Measurements from ENCODE around the gene CHST8.
"Not testable (repeated sequence)": the region's sequence is repeated elsewhere in the genome, so short reads cannot be mapped to it uniquely, and the experiment has no call there.

CHST8 gene

GRCh38 chr19:33690378-33691029 is 68.8 kb downstream of the CHST8 start:
- DNase-seq (ENCODE audit: low read depth): no peak

DNA sequence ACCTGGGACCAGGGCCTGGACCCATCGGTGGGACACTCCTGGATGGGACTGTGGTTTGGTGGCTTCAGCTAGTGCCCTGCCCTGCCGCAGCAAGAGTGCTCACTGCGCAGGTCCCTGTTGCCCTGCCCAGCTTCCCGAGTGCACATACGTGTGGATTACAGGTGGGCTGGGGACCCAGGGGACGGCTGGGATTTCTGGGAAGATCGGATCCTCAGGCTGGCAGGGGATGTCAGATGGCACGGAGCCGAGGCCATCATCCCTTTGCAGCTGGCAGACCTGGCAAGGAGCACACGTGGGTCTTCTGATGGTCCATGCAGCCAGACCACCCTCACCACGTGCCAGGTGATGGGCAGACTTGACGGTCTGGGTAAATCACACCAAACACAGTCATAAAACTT is 69.3 kb downstream of the CHST8 start:
- DNase-seq (ENCODE audit: low read depth): no peak

DNA sequence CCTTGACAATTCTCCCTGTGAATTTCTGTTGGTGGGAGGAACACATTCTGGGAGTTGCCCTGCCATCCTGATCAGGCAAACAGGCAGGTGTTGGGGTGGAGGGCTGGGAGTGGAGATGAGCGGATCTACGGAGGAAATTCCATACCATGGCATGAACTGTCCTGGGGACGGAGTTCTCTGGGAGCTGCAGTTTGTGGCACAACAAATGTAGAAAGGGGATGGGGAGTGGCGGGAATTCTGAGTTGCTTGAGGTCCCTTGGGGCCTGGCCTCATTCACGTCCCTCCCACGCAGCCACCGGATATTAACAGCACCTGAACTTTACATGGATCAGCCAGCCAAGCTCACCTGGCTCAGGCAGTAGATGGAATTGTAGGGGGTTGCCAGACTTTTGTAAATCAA is 70.0 kb downstream of the CHST8 start:
- no peak for DNase-seq (ENCODE audit: low read depth)

DNA sequence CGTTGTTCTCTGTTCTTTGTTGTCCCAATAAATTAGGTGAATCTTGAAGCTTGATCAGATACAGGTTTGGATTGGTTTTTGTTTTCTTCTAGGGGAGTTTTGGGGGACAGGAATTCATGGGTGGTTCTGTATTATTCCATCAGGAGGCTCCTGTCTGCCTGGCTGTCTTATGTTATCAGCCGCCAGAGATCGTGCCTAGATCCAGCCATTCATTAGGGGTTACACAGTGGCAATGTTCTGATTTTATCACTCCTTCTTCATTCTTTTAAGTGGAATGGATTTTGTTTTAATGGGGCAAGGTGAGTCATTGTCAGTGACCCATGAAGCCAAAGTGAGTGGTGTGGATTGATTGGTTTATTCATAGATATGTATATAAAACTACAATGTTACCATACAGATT is 71.9 kb downstream of the CHST8 start:
- DNase-seq (ENCODE audit: low read depth): no peak

- not testable (repeated sequence) for DNase-seq (ENCODE audit: low read depth)
Observed at GRCh38 chr19:33695547-33695946, 73.8 kb downstream of the CHST8 start.

- no peak for DNase-seq (ENCODE audit: low read depth)
Observed at GRCh38 chr19:33697766-33698165, 76.0 kb downstream of the CHST8 start.

DNA sequence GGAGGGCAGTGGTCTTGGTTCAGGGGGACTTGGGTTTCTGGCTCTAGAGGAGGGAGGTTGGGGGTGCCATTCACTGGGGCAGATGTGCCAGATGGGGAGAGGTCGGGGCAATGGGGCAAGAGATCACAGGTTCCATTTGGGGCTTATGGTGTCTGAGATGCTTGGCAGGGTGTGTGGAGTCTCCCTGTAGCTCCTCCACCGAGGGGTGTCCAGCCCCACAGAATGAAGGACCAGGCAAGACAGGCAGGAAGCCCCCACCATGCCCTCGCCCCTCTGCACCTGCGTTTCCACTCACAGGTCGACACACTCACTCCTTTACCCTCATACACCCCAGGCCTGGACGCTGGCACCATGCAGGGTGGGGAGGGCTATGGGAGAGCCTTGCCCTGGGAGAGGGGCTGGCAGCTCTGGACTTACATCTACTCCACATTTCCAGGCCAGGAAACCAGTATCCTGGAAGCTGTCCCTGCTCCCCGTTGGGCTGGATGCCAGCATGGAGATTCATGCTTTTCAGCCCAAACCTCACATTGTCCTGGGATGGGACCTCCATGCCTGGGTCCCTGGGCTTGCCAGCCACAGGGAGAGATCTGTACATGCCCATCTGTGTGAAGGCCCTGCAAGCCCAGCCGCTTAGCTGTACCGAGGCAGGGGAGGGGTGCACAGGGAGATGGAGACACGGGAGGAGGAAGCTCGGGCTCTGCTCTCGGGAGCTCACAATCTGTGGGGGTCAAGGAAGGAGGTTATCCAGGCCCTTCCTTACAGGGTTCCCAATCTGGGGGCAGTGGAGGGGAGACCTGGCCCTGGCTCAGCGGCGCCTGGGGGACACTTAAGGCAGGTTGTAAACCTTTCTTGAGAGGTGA is 77.1 kb downstream of the CHST8 start:
- DNase-seq (ENCODE audit: low read depth): no peak

DNA sequence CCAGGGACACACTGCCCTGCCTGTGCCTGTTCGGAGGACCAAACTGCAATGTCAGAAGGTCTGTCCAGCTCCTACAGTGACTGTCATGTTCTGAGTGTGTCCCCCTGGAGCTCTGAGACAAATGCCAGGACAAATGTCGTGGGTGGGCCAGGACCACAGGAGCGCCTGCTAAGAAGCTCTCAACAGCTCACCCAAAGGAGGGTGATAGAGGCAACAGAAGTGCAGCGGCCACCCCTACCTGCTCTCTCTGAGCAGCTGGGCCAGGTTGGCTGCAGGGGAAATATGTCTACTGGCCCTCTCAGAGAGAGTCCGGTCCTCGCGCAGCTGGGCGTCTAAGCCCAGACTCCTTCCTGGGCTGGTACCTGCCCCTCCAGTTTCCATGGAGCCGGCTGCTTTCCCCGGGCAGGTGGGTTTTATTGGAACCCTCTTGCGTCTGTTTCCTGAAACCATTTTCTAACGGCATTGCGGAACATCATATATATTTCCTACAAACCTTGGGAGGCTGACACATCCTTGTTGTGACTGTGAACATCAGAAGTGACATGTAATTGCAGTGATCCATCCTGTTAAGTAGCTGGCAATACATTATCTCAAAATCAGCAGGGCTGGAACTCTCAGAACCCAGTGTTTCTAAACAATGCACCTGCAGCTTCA is 78.1 kb downstream of the CHST8 start:
- DNase-seq (ENCODE audit: low read depth): no peak

GRCh38 chr19:33700408-33701013 is 78.8 kb downstream of the CHST8 start:
- DNase-seq (ENCODE audit: low read depth): no peak

- DNase-seq (ENCODE audit: low read depth): no peak
Observed at GRCh38 chr19:33701565-33701964, 79.8 kb downstream of the CHST8 start.

- DNase-seq (ENCODE audit: low read depth): no peak
Observed at GRCh38 chr19:33702606-33703437, 81.1 kb downstream of the CHST8 start.

DNA sequence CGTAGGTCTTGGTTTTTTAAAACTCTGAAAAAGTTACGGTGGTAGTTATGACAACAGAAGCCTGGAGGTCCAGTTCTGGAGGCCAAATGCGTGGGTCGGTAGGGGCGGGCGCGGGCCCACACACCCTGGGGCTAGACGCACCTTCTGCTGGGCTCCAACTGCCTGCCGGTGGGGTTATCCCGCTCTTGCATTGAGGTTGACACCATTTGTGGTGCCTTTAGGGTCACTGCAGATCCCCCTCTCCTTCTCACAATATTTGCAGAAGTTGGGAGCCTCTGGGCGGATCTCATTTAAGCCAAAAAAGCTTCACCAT is 81.6 kb downstream of the CHST8 start:
- no peak for DNase-seq (ENCODE audit: low read depth)

DNA sequence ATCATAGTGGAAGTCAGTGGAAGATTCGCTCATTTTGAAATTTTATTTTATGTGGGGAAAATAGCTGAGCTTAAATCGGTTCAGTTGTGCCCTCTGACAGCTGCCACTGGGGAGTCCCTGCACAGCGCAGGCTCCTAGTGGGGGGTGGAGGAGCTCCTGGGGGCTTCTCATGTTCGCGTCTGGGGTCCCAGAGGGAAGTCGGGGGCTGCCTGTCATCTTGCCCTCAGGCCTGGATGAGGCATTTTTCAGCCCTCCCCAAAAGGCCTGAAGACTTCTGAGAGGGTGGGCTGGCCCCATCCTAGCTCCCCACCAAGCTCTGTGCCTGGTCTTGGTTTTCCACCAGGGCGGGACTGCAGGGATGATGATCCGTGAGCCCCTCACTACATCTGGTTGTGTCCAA is 82.1 kb downstream of the CHST8 start:
- DNase-seq (ENCODE audit: low read depth): no peak

GRCh38 chr19:33704271-33704670 is 82.5 kb downstream of the CHST8 start:
- DNase-seq (ENCODE audit: low read depth): no peak

DNA sequence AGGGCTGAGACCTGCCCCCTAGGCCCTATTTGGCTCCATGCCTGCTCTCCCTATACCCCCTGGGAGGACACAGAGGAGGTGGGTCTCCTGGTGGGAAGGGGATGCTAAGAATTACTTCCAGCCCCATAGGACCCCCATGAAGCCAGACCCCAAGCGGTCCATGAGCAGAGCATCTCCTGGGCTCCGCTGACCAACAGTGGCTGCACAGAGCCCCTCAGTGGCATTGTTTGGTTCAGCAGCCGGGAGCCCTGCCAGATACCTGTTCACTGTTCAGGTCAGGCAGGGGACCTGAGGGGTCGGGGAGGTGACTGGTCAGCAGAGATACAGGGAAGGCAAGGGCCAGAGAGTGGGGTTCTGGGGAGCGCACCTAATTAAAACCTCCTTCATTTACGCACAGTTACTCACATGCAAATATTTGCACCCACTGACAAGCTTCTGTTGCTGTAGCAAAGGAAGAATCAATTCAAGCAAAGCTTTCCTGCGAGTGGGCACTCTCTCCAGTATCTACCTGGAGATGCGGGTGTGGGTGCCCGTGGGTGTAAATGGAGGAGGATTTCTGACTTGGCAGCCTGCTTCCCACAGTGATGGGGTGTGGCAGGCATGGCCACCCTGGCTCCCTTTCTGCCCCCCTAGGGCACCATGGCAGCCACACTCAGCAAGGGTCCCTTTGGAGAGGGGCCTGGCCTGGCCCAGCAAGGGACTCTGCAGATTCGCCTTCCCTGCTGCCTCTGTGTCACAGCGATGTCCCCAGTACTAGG is 83.5 kb downstream of the CHST8 start:
- DNase-seq (ENCODE audit: low read depth): no peak

- no peak for DNase-seq (ENCODE audit: low read depth)
Observed at GRCh38 chr19:33705860-33706259, 84.1 kb downstream of the CHST8 start.

- DNase-seq (ENCODE audit: low read depth): no peak
Observed at GRCh38 chr19:33706631-33707030, 84.9 kb downstream of the CHST8 start.

DNA sequence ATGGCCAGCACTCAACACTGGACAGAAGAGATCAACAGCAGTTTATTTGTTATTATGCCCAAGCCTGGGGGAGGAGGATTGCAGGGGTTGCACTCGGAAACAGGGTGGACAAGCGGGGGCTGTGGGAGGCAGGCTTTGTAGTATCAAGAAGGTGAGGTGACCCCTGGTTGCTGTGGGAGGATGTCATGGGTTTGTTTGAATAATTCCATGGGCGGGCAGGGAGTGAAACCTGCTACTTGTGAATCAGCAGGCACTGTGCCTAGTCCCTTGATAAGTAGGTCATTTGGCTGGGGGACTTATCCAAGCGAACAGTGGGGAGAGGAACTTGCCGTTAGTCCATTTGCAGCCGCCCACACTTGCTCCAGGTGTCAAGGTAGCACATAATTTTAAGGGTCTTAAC is 90.5 kb downstream of the CHST8 start:
- DNase-seq (ENCODE audit: low read depth): no peak

- DNase-seq (ENCODE audit: low read depth): no peak
Observed at GRCh38 chr19:33713194-33713593, 91.4 kb downstream of the CHST8 start.

DNA sequence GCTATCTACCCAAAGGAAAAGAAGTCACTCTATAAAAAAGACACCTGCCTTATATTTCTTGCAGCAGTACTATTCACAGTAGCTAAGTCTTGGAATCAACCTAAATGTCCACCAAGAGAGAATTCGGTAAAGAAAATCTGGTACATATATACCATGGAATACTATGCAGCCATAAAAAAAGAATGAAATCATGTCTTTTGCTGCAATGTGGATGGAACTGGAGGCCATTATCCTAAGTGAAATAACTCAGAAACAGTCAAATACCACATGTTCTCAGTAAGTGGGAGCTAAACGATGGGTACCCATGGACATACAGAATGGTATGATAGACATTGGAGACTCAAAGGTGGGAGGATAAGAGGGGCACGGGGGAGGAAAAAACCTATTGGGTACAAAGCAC is 92.4 kb downstream of the CHST8 start:
- DNase-seq (ENCODE audit: low read depth): no peak

DNA sequence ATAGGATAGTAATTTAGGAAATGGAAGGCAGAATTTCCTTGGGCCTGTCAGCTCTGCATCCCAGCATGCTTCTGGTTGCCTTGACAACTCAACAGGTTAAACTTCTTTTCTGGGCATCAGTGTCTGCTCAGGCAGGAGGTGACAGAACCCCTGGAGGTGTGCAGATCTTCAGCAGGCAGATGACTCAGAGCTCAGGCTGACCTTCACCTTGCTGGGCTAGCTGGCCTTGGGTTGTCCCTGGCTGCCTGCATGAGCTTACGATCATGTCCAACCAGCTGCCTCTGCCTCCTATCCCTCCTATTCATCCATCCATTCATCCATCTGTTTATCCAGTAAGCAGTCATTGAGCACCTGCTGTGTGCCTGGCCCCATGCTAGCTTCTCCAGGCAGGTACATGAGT is 93.7 kb downstream of the CHST8 start:
- no peak for DNase-seq (ENCODE audit: low read depth)
